PC-9 (cell line): ENCODE measurements around the gene PRKCA.

Experiments
- EZH2 ChIP-seq: fragments of 200-600 bp; sonication (generic); IDR thresholded peaks from 2 replicates; pipeline ENCODE4 v1.8.0; 2017; ENCODE audit warnings: antibody characterized with exemption, low read depth
- TF ChIP-seq, protein P1 (sequence below): fragments of 200-600 bp; sonication (generic); conservative IDR thresholded peaks from 2 replicates; pipeline ENCODE4 v1.6.1; 2017; ENCODE audit warnings: mixed run types, antibody characterized with exemption, mild to moderate bottlenecking, moderate library complexity

DNA sequence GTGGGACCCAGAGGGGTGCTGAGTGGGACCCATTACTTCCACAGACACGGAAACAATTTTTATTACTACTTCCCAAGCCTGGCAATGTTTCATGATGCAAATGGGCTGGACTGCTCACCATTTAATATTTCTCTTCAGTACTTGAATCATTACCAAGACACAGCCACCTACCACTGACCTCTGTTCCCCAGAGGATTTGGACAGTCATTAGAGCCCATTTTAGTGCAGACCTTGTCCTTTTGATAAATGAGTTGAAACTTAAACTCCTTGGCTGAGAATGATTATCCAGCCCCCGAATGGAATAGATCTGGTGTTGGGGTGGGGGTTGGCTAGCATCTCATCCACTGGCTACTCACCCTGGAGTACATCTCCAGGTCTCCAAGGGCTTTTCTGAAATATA lies 39.6 kb upstream of the PRKCA start:
- TF ChIP-seq, protein P1, sequence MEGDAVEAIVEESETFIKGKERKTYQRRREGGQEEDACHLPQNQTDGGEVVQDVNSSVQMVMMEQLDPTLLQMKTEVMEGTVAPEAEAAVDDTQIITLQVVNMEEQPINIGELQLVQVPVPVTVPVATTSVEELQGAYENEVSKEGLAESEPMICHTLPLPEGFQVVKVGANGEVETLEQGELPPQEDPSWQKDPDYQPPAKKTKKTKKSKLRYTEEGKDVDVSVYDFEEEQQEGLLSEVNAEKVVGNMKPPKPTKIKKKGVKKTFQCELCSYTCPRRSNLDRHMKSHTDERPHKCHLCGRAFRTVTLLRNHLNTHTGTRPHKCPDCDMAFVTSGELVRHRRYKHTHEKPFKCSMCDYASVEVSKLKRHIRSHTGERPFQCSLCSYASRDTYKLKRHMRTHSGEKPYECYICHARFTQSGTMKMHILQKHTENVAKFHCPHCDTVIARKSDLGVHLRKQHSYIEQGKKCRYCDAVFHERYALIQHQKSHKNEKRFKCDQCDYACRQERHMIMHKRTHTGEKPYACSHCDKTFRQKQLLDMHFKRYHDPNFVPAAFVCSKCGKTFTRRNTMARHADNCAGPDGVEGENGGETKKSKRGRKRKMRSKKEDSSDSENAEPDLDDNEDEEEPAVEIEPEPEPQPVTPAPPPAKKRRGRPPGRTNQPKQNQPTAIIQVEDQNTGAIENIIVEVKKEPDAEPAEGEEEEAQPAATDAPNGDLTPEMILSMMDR = no peak
- TF ChIP-seq EZH2 = no peak
